HepG2 (cell line): ENCODE measurements around the gene MSANTD1. TPM values are rescaled to one million over a fixed set of nuclear protein-coding genes. Genes with fewer than 3 reads are reported as not detected.

Experiments used
- CBX1 ChIP-seq: IDR thresholded peaks from one replicate; pipeline ENCODE4 v1.6.1; 2016; ENCODE audit warnings: antibody characterized with exemption, low read depth
- CBX5 ChIP-seq: sonication (generic); formaldehyde crosslinking; IDR thresholded peaks from 2 replicates; pipeline ENCODE4 v1.4.0; 2020; ENCODE audit warnings: missing genetic modification reagents, borderline replicate concordance
- FOXO1 ChIP-seq: sonication (generic); formaldehyde crosslinking; IDR thresholded peaks from 2 replicates; pipeline ENCODE4 v1.4.0; 2020; ENCODE audit warnings: missing genetic modification reagents
- HNF4G ChIP-seq, 2 experiments: sonication (generic) in 1 of 2; formaldehyde crosslinking in 1 of 2; IDR thresholded peaks; 2 replicates each; pipeline versions ENCODE4 v1.4.0 to v1.6.1; 2011 to 2020; ENCODE audit warnings: borderline replicate concordance in 2 of 2, low read depth in 2 of 2, mild to moderate bottlenecking in 2 of 2, low read length in 1 of 2, missing genetic modification reagents in 1 of 2, moderate library complexity in 1 of 2
- MED8 ChIP-seq: sonication (generic); formaldehyde crosslinking; IDR thresholded peaks from 2 replicates; pipeline ENCODE4 v1.8.1; 2023; ENCODE audit warnings: mild to moderate bottlenecking, missing genetic modification reagents; ENCODE audit not compliant: insufficient replicate concordance
- MZF1 ChIP-seq: sonication (generic); formaldehyde crosslinking; IDR thresholded peaks from 2 replicates; pipeline ENCODE4 v1.8.1; 2023; ENCODE audit warnings: mild to moderate bottlenecking, missing genetic modification reagents, borderline replicate concordance
- NCOR1 ChIP-seq: fragments of 200-600 bp; sonication (generic); IDR thresholded peaks from 2 replicates; pipeline ENCODE4 v1.7.0; 2017; ENCODE audit warnings: antibody characterized with exemption, low read length, borderline replicate concordance
- NFKB2 ChIP-seq: sonication (generic); formaldehyde crosslinking; IDR thresholded peaks from 2 replicates; pipeline ENCODE4 v1.4.0; 2020; ENCODE audit warnings: missing genetic modification reagents, borderline replicate concordance
- PITX1 ChIP-seq: sonication (generic); formaldehyde crosslinking; IDR thresholded peaks from 2 replicates; pipeline ENCODE4 v1.5.1; 2020; ENCODE audit warnings: mild to moderate bottlenecking, missing genetic modification reagents
- RBM22 ChIP-seq: fragments of 200-400 bp; formaldehyde crosslinking; optimal IDR thresholded peaks from 2 replicates; pipeline ENCODE3; 2017; ENCODE audit warnings: mild to moderate bottlenecking, low read length, moderate library complexity
- RORA ChIP-seq: sonication (generic); formaldehyde crosslinking; IDR thresholded peaks from 2 replicates; pipeline ENCODE4 v1.5.0; 2020; ENCODE audit warnings: mild to moderate bottlenecking, missing genetic modification reagents, moderate library complexity
- SALL1 ChIP-seq: sonication (generic); formaldehyde crosslinking; IDR thresholded peaks from 2 replicates; pipeline ENCODE4 v1.8.0; 2022; ENCODE audit warnings: mild to moderate bottlenecking, missing genetic modification reagents
- SIN3A ChIP-seq: IDR thresholded peaks from 2 replicates; pipeline ENCODE4 v1.6.1; 2011; ENCODE audit warnings: low read depth, mild to moderate bottlenecking, control low read depth, low read length, borderline replicate concordance
- SMARCE1 ChIP-seq: fragments of 450-650 bp; IDR thresholded peaks from 2 replicates; pipeline ENCODE4 v1.6.1; 2017; ENCODE audit warnings: borderline replicate concordance
- STAG1 ChIP-seq: sonication (generic); formaldehyde crosslinking; IDR thresholded peaks from 2 replicates; pipeline ENCODE4 v1.4.0; 2020; ENCODE audit warnings: missing genetic modification reagents
- XBP1 ChIP-seq: sonication (generic); formaldehyde crosslinking; IDR thresholded peaks from 2 replicates; pipeline ENCODE4 v1.5.0; 2020; ENCODE audit warnings: missing genetic modification reagents
- YEATS2 ChIP-seq: sonication (generic); formaldehyde crosslinking; IDR thresholded peaks from 2 replicates; pipeline ENCODE4 v1.4.0; 2020; ENCODE audit warnings: missing genetic modification reagents, borderline replicate concordance
- ZNF446 ChIP-seq: sonication (generic); formaldehyde crosslinking; IDR thresholded peaks from 2 replicates; pipeline ENCODE4 v1.5.0; 2020; ENCODE audit warnings: mild to moderate bottlenecking, missing genetic modification reagents
- ZNF567 ChIP-seq: sonication (generic); formaldehyde crosslinking; IDR thresholded peaks from 2 replicates; pipeline ENCODE4 v1.8.1; 2023; ENCODE audit warnings: mild to moderate bottlenecking, missing genetic modification reagents, borderline replicate concordance
- polyA plus RNA-seq, 8 experiments: library from polyadenylated mRNA; depleted of rRNA in 3 of 8; stranded (reverse) in 7 of 8; unstranded in 1 of 8; fragments of >200 nt; fragmentation: Illumina TruSeq in 4 of 8; extraction: Trizol in 4 of 8; gene quantifications; 2 replicates each; pipeline versions ENCODE4 v1.2.1 to v1.2.3, GENCODE V29; 2011 to 2016; ENCODE audit warnings: low read depth in 4 of 8, missing spikeins in 1 of 8, mixed read lengths in 1 of 8; ENCODE audit not compliant: insufficient read depth in 1 of 8
- total RNA-seq, 5 experiments: library from RNA; depleted of rRNA; stranded (reverse); fragments of >200 nt; fragmentation: Illumina TruSeq; extraction: Trizol; gene quantifications; 2 replicates each; pipeline ENCODE4 v1.2.3, GENCODE V29; 2016; ENCODE audit warnings: low read depth in 1 of 5
- TF ChIP-seq, protein P1 (sequence below): sonication (generic); formaldehyde crosslinking; IDR thresholded peaks from 2 replicates; pipeline ENCODE4 v1.8.0; 2022; ENCODE audit warnings: mild to moderate bottlenecking, missing genetic modification reagents, moderate library complexity
- TF ChIP-seq, protein P2 (sequence below), 2 experiments: fragments of 450-650 bp in 1 of 2; sonication (generic) in 1 of 2; formaldehyde crosslinking in 1 of 2; IDR thresholded peaks; 2 replicates each; pipeline versions ENCODE4 v1.6.1 to v1.8.0; 2016 to 2022; ENCODE audit warnings: antibody characterized with exemption in 1 of 2, mild to moderate bottlenecking in 1 of 2, missing genetic modification reagents in 1 of 2

Gene MSANTD1
- total and polyA plus RNA-seq, 2 of the 13 experiments (the other 11 are each of a cell fraction or from before 2014, with no cell fraction given), result 0.22 to 0.40 TPM

DNA sequence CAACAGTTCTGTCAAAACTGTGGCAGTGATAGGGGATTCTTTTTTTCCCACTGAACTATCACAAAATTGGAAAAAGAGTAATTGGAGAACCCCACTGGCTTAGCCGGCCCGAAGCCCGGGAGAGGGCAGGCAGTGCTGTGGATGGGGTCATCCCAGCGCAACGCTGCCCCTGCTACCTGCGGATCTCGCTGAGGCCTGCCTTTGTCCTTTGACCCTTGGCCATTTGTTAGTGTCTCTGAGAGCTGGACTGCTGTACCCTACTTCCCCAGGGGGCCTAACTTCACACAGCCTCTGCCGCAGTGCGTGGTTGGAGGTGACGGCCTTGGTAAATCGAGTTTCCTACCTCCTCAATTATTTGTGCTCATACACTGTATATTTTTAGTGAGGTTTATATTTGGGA, 43.0 kb upstream of the MSANTD1 start (continued):
- TF ChIP-seq, protein P1, sequence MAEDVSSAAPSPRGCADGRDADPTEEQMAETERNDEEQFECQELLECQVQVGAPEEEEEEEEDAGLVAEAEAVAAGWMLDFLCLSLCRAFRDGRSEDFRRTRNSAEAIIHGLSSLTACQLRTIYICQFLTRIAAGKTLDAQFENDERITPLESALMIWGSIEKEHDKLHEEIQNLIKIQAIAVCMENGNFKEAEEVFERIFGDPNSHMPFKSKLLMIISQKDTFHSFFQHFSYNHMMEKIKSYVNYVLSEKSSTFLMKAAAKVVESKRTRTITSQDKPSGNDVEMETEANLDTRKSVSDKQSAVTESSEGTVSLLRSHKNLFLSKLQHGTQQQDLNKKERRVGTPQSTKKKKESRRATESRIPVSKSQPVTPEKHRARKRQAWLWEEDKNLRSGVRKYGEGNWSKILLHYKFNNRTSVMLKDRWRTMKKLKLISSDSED, result no peak
- TF ChIP-seq ZNF567 (CRISPR knock-in tag) (no peak), HNF4G (IDR thresholded peaks at IDR 0.05; ENCODE audit: borderline replicate concordance, low read depth, low read length) (peak; percentile 91), HNF4G (CRISPR knock-in tag; IDR thresholded peaks at IDR 0.05; ENCODE audit: borderline replicate concordance, low read depth) (peak; percentile 83), MED8 (CRISPR knock-in tag) (peak; percentile 56), FOXO1 (CRISPR knock-in tag) (peak; percentile 42; the same call in 1 of the 2 replicates), SALL1 (CRISPR knock-in tag) (peak; percentile 94), YEATS2 (CRISPR knock-in tag) (no peak), SMARCE1 (no peak), STAG1 (0 out of 2 replicates have a peak, but pooled peaks have one; percentile 21), XBP1 (no peak), ZNF446 (no peak), RBM22 (no peak), CBX1 (no peak), CBX5 (CRISPR knock-in tag) (0 out of 2 replicates have a peak, but pooled peaks have one; percentile 54), MZF1 (no peak), NCOR1 (peak; percentile 76), NFKB2 (peak; percentile 49; the same call in 1 of the 2 replicates), RORA (CRISPR knock-in tag) (no peak), PITX1 (CRISPR knock-in tag) (peak; percentile 79), SIN3A (no peak)
- TF ChIP-seq, protein P2, sequence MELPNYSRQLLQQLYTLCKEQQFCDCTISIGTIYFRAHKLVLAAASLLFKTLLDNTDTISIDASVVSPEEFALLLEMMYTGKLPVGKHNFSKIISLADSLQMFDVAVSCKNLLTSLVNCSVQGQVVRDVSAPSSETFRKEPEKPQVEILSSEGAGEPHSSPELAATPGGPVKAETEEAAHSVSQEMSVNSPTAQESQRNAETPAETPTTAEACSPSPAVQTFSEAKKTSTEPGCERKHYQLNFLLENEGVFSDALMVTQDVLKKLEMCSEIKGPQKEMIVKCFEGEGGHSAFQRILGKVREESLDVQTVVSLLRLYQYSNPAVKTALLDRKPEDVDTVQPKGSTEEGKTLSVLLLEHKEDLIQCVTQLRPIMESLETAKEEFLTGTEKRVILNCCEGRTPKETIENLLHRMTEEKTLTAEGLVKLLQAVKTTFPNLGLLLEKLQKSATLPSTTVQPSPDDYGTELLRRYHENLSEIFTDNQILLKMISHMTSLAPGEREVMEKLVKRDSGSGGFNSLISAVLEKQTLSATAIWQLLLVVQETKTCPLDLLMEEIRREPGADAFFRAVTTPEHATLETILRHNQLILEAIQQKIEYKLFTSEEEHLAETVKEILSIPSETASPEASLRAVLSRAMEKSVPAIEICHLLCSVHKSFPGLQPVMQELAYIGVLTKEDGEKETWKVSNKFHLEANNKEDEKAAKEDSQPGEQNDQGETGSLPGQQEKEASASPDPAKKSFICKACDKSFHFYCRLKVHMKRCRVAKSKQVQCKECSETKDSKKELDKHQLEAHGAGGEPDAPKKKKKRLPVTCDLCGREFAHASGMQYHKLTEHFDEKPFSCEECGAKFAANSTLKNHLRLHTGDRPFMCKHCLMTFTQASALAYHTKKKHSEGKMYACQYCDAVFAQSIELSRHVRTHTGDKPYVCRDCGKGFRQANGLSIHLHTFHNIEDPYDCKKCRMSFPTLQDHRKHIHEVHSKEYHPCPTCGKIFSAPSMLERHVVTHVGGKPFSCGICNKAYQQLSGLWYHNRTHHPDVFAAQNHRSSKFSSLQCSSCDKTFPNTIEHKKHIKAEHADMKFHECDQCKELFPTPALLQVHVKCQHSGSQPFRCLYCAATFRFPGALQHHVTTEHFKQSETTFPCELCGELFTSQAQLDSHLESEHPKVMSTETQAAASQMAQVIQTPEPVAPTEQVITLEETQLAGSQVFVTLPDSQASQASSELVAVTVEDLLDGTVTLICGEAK (IDR thresholded peaks at IDR 0.05), result no peak
- TF ChIP-seq, protein P2 (CRISPR knock-in tag; IDR thresholded peaks at IDR 0.05), result no peak
